MCF 10A (cell line): ENCODE data around the gene SLC35A5. TPM values are rescaled to one million over a fixed set of nuclear protein-coding genes. Genes with fewer than 3 reads are reported as not detected.

Experiments
- BruUV-seq: library from RNA; stranded (reverse); fragments of 400-500 nt; replicated peaks from 2 replicates; lab custom pipeline; 2021; lab: Mats Ljungman, UMichigan
- CTCF ChIA-PET: fragments of 300-600 bp; sonication (Branson Sonifier 250); formaldehyde crosslinking; extraction: SDS; loops from one replicate; lab custom pipeline; 2021; ENCODE audit warnings: antibody characterized with exemption, inconsistent platforms; lab: Yijun Ruan, JAX
- POLR2A ChIA-PET: fragments of 300-600, 350-650 bp; sonication (Branson Sonifier 250); formaldehyde crosslinking; extraction: SDS; loops from one replicate; lab custom pipeline; 2020; ENCODE audit warnings: antibody characterized with exemption, inconsistent platforms; lab: Yijun Ruan, JAX
- DNase-seq: peaks from one replicate; pipeline ENCODE4 v3.0.0-alpha.2; 2018; ENCODE audit not compliant: unreplicated experiment
- H3K27ac Mint-ChIP-seq: one replicate; pipeline ENCODE4 v1.8.0; 2022; ENCODE audit warnings: mild to moderate bottlenecking, low read depth, mixed read lengths; ENCODE audit not compliant: unreplicated experiment
- H3K27me3 Mint-ChIP-seq: one replicate; pipeline ENCODE4 v1.8.0; 2022; ENCODE audit warnings: mixed read lengths; ENCODE audit not compliant: insufficient read depth, unreplicated experiment
- H3K36me3 Mint-ChIP-seq: one replicate; pipeline ENCODE4 v1.8.0; 2022; ENCODE audit warnings: mild to moderate bottlenecking, moderate library complexity, mixed read lengths; ENCODE audit not compliant: insufficient read depth, unreplicated experiment
- H3K4me1 Mint-ChIP-seq: one replicate; pipeline ENCODE4 v1.8.0; 2022; ENCODE audit warnings: mixed read lengths; ENCODE audit not compliant: insufficient read depth, unreplicated experiment
- H3K4me3 Mint-ChIP-seq: one replicate; pipeline ENCODE4 v1.8.0; 2022; ENCODE audit warnings: mild to moderate bottlenecking, moderate library complexity, mixed read lengths; ENCODE audit not compliant: unreplicated experiment
- H3K9me3 Mint-ChIP-seq: one replicate; pipeline ENCODE4 v1.8.0; 2022; ENCODE audit warnings: mixed read lengths; ENCODE audit not compliant: unreplicated experiment
- CTCF ChIP-seq: fragments of 200-600 bp; IDR thresholded peaks from one replicate; pipeline ENCODE4 v1.8.0; 2022; ENCODE audit warnings: antibody characterized with exemption, mild to moderate bottlenecking; ENCODE audit not compliant: unreplicated experiment
- intact Hi-C: fragments of 100-400 bp; cut with micrococcal nuclease; formaldehyde crosslinking; loops from 2 replicates; pipeline ENCODE4 v1.14.1; 2022
- total RNA-seq: library from RNA; stranded (reverse); gene quantifications from 2 replicates; pipeline ENCODE4 v1.2.3, GENCODE V29; 2022

Gene SLC35A5
- total RNA-seq, 1 experiment from 2014 or later: 26.7 TPM

GRCh38 chr3:112610121-112610520 is 48.3 kb downstream of the SLC35A5 start:
- no peak for DNase-seq
- BruUV-seq: no TSS peak
- no peaks in the 10 kb centered on the region for H3K4me1 Mint-ChIP-seq
- no peaks in the 10 kb centered on the region for H3K27me3 Mint-ChIP-seq
- no peak for TF ChIP-seq CTCF
- ChIA-PET POLR2A (no interaction called here), CTCF (no interaction called here)
- no peaks in the 10 kb centered on the region for H3K9me3 Mint-ChIP-seq
- no peak overlapping the region for H3K4me3 Mint-ChIP-seq
- intact Hi-C loops: no loop called here
- H3K27ac Mint-ChIP-seq: no peak overlapping the region
- no peaks in the 10 kb centered on the region for H3K36me3 Mint-ChIP-seq

- Mint-ChIP-seq H3K9me3 (no peaks in the 10 kb centered on the region), H3K36me3 (peaks cover 6% of the 10 kb centered on the region), H3K4me1 (no peaks in the 10 kb centered on the region), H3K4me3 (no peak overlapping the region), H3K27me3 (no peaks in the 10 kb centered on the region), H3K27ac (no peak overlapping the region)
- POLR2A ChIA-PET: no interaction called here
- intact Hi-C loops: no loop called here
- no peak for DNase-seq
- BruUV-seq: no TSS peak
- no peak for TF ChIP-seq CTCF
- CTCF ChIA-PET: interaction anchor here (1.7 kb wide), 1 partner anchor 30 kb away, joined by 9 read pairs; no protein-coding TSS in a partner anchor
Measured at GRCh38 chr3:112611752-112612515, 50.1 kb downstream of the SLC35A5 start.

- intact Hi-C loops: no loop called here
- no peak for TF ChIP-seq CTCF
- peaks cover 6% of the 10 kb centered on the region for H3K36me3 Mint-ChIP-seq
- no peaks in the 10 kb centered on the region for H3K27me3 Mint-ChIP-seq
- POLR2A ChIA-PET: interaction anchor here (1.0 kb wide), 1 partner anchor 11 kb away, joined by 3 read pairs; no protein-coding TSS in a partner anchor
- H3K4me3 Mint-ChIP-seq: no peak overlapping the region
- no peak for DNase-seq
- no TSS peak for BruUV-seq
- peak overlapping the region; percentile 75 for H3K27ac Mint-ChIP-seq
- H3K4me1 Mint-ChIP-seq: no peaks in the 10 kb centered on the region
- CTCF ChIA-PET: interaction anchor here (0.8 to 1.3 kb wide), 3 partner anchors 25 to 419 kb away, joined by 3 read pairs; no protein-coding TSS in a partner anchor
- H3K9me3 Mint-ChIP-seq: no peaks in the 10 kb centered on the region
Measured at GRCh38 chr3:112615989-112616731, 54.3 kb downstream of the SLC35A5 start.

GRCh38 chr3:112617285-112617684 is 55.4 kb downstream of the SLC35A5 start:
- H3K9me3 Mint-ChIP-seq: no peaks in the 10 kb centered on the region
- no peaks in the 10 kb centered on the region for H3K4me1 Mint-ChIP-seq
- no peaks in the 10 kb centered on the region for H3K27me3 Mint-ChIP-seq
- CTCF ChIA-PET: interaction anchor here (1.1 to 1.3 kb wide), 2 partner anchors 24 to 25 kb away, joined by 3 read pairs; no protein-coding TSS in a partner anchor
- H3K36me3 Mint-ChIP-seq: peaks cover 6% of the 10 kb centered on the region
- POLR2A ChIA-PET: no interaction called here
- TF ChIP-seq CTCF: no peak
- no peak overlapping the region for H3K4me3 Mint-ChIP-seq
- DNase-seq: no peak
- BruUV-seq: no TSS peak
- intact Hi-C loops: no loop called here
- H3K27ac Mint-ChIP-seq: no peak overlapping the region
